DOHH2 (cell line): ENCODE measurements around the gene IL22RA2.

ENCODE experiments used
- H3F3A ChIP-seq: fragments of 200-600 bp; sonication (generic), shearing (Covaris generic); 2 replicates; pipeline ENCODE4 v1.6.0; 2016; ENCODE audit warnings: antibody characterized with exemption, mild to moderate bottlenecking; ENCODE audit not compliant: control insufficient read depth, insufficient read depth
- H3K27ac ChIP-seq: fragments of 200-600 bp; sonication (generic); 2 replicates; pipeline ENCODE4 v1.5.1; 2014; ENCODE audit warnings: low read depth, mild to moderate bottlenecking, low read length, moderate library complexity
- H3K27me3 ChIP-seq: fragments of 200-600 bp; sonication (generic); 2 replicates; pipeline ENCODE4 v1.6.1; 2014; ENCODE audit warnings: mild to moderate bottlenecking, low read length, mixed read lengths; ENCODE audit not compliant: control insufficient read depth
- H3K36me3 ChIP-seq: fragments of 200-600 bp; sonication (generic); 2 replicates; pipeline ENCODE4 v1.6.1; 2014; ENCODE audit warnings: mild to moderate bottlenecking, low read length, moderate library complexity, mixed read lengths; ENCODE audit not compliant: control insufficient read depth
- H3K4me1 ChIP-seq: fragments of 200-600 bp; sonication (generic); 2 replicates; pipeline ENCODE4 v1.6.1; 2014; ENCODE audit warnings: mild to moderate bottlenecking, low read length, mixed read lengths; ENCODE audit not compliant: control insufficient read depth
- H3K4me2 ChIP-seq: fragments of 200-600 bp; sonication (generic); 2 replicates; pipeline ENCODE4 v1.6.0; 2014; ENCODE audit warnings: mild to moderate bottlenecking, low read length, moderate library complexity
- H3K4me3 ChIP-seq: fragments of 200-600 bp; sonication (generic); 2 replicates; pipeline ENCODE4 v1.5.1; 2014; ENCODE audit warnings: mild to moderate bottlenecking, low read length, mixed read lengths
- H3K79me2 ChIP-seq: fragments of 200-600 bp; sonication (generic); 2 replicates; pipeline ENCODE4 v1.6.1; 2014; ENCODE audit warnings: mild to moderate bottlenecking, low read length, mixed read lengths; ENCODE audit not compliant: control insufficient read depth
- H3K9me2 ChIP-seq: fragments of 200-600 bp; sonication (generic); replicated peaks from 2 replicates; pipeline ENCODE4 v1.6.1; 2014; ENCODE audit warnings: mild to moderate bottlenecking, low read length, mixed read lengths; ENCODE audit not compliant: control insufficient read depth
- H3K9me3 ChIP-seq: fragments of 200-600 bp; sonication (generic); 2 replicates; pipeline ENCODE4 v1.6.1; 2014; ENCODE audit warnings: antibody characterized with exemption, low read length, mixed read lengths; ENCODE audit not compliant: control insufficient read depth, insufficient read depth
- H4K20me1 ChIP-seq: fragments of 200-600 bp; sonication (generic); 2 replicates; pipeline ENCODE4 v1.6.0; 2014; ENCODE audit warnings: low read depth, mild to moderate bottlenecking, antibody characterized with exemption, low read length, moderate library complexity; ENCODE audit not compliant: control insufficient read depth, insufficient read depth
- CTCF ChIP-seq: fragments of 200-600 bp; sonication (generic); IDR thresholded peaks from one replicate; pipeline ENCODE4 v1.5.1; 2014; ENCODE audit warnings: antibody characterized with exemption, mild to moderate bottlenecking, low read depth, low read length; ENCODE audit not compliant: poor library complexity, severe bottlenecking
- EZH2phosphoT487 ChIP-seq: fragments of 200-600 bp; sonication (generic); IDR thresholded peaks from 2 replicates; pipeline ENCODE4 v1.6.1; 2017; ENCODE audit warnings: borderline replicate concordance, mild to moderate bottlenecking, antibody characterized with exemption, low read length, moderate library complexity, mixed read lengths

The IL22RA2 gene

GRCh38 chr6:137117581-137117980 is 55.9 kb downstream of the IL22RA2 start:
- no peak overlapping the region for H3K27ac ChIP-seq

GRCh38 chr6:137116807-137117206 is 56.6 kb downstream of the IL22RA2 start:
- H3K4me2 ChIP-seq: no peak overlapping the region
- H3K4me3 ChIP-seq: no peak overlapping the region
- no peaks in the 10 kb centered on the region for H3F3A ChIP-seq
- no peak overlapping the region for H3K27ac ChIP-seq
- no peaks in the 10 kb centered on the region for H4K20me1 ChIP-seq
- H3K9me3 ChIP-seq: peaks cover 12% of the 10 kb centered on the region
- TF ChIP-seq EZH2phosphoT487 (no peak), CTCF (no peak)
- no peaks in the 10 kb centered on the region for H3K27me3 ChIP-seq
- no peaks in the 10 kb centered on the region for H3K9me2 ChIP-seq
- H3K79me2 ChIP-seq: no peaks in the 10 kb centered on the region
- no peaks in the 10 kb centered on the region for H3K36me3 ChIP-seq
- H3K4me1 ChIP-seq: no peaks in the 10 kb centered on the region

More at GRCh38 chr6:137117581-137117980, 55.9 kb downstream of the IL22RA2 start:
- Histone ChIP-seq H3K9me3 (peaks cover 12% of the 10 kb centered on the region), H3K79me2 (no peaks in the 10 kb centered on the region), H3K27me3 (no peaks in the 10 kb centered on the region), H3K9me2 (no peaks in the 10 kb centered on the region), H4K20me1 (no peaks in the 10 kb centered on the region), H3K4me3 (no peak overlapping the region), H3K4me1 (no peaks in the 10 kb centered on the region), H3F3A (no peaks in the 10 kb centered on the region), H3K36me3 (no peaks in the 10 kb centered on the region), H3K4me2 (no peak overlapping the region)
- TF ChIP-seq EZH2phosphoT487 (no peak), CTCF (no peak)

GRCh38 chr6:137115658-137116057 is 57.8 kb downstream of the IL22RA2 start:
- H3K9me2 ChIP-seq: no peaks in the 10 kb centered on the region
- TF ChIP-seq CTCF (no peak), EZH2phosphoT487 (no peak)
- H3F3A ChIP-seq: no peaks in the 10 kb centered on the region
- no peak overlapping the region for H3K4me3 ChIP-seq
- H3K79me2 ChIP-seq: no peaks in the 10 kb centered on the region
- no peaks in the 10 kb centered on the region for H3K36me3 ChIP-seq
- H3K9me3 ChIP-seq: peaks cover 12% of the 10 kb centered on the region
- no peak overlapping the region for H3K4me2 ChIP-seq
- H3K27me3 ChIP-seq: no peaks in the 10 kb centered on the region
- H3K4me1 ChIP-seq: no peaks in the 10 kb centered on the region
- no peak overlapping the region for H3K27ac ChIP-seq
- H4K20me1 ChIP-seq: no peaks in the 10 kb centered on the region

GRCh38 chr6:137112067-137112355 is 61.4 kb downstream of the IL22RA2 start:
- Histone ChIP-seq H3F3A (no peaks in the 10 kb centered on the region), H3K79me2 (no peaks in the 10 kb centered on the region)

More at GRCh38 chr6:137112067-137112355, 61.4 kb downstream of the IL22RA2 start:
- no peak overlapping the region for H3K27ac ChIP-seq
- H4K20me1 ChIP-seq: no peaks in the 10 kb centered on the region
- no peak overlapping the region for H3K4me2 ChIP-seq
- no peaks in the 10 kb centered on the region for H3K4me1 ChIP-seq
- no peak overlapping the region for H3K4me3 ChIP-seq
- no peaks in the 10 kb centered on the region for H3K9me3 ChIP-seq
- no peaks in the 10 kb centered on the region for H3K27me3 ChIP-seq
- no peaks in the 10 kb centered on the region for H3K36me3 ChIP-seq
- no peaks in the 10 kb centered on the region for H3K9me2 ChIP-seq
- TF ChIP-seq CTCF (no peak), EZH2phosphoT487 (no peak)
